ENCODE measurements around the gene CARS1.

The CARS1 gene

GRCh38 chr11:3037040-3037944 is 19.9 kb downstream of the CARS1 start:
- DNase-seq = peak in 1 of 2 experiments; percentile 46

GRCh38 chr11:3036419-3036818 is 20.8 kb downstream of the CARS1 start:
- DNase-seq = no peak

GRCh38 chr11:3035333-3035732 is 21.9 kb downstream of the CARS1 start:
- no peak for DNase-seq

- DNase-seq = no peak
These were observed 26.7 kb downstream of the CARS1 start for GRCh38 chr11:3030289-3031070.

GRCh38 chr11:3028813-3029212 is 28.4 kb downstream of the CARS1 start:
- no peak for DNase-seq

- DNase-seq = no peak
These were observed 30.4 kb downstream of the CARS1 start for GRCh38 chr11:3026803-3027202.

- DNase-seq = no peak
These were observed 34.2 kb downstream of the CARS1 start for GRCh38 chr11:3022982-3023381.

GRCh38 chr11:3022300-3022967 is 34.8 kb downstream of the CARS1 start:
- no peak for DNase-seq

GRCh38 chr11:3021125-3021524 is 36.1 kb downstream of the CARS1 start:
- no peak for DNase-seq

GRCh38 chr11:3020011-3020410 is 37.2 kb downstream of the CARS1 start:
- no peak for DNase-seq

- no peak for DNase-seq
These were observed 38.6 kb downstream of the CARS1 start for GRCh38 chr11:3018596-3018995.

GRCh38 chr11:3016861-3017260 is 40.4 kb downstream of the CARS1 start:
- DNase-seq = no peak

- DNase-seq = no peak
These were observed 41.4 kb downstream of the CARS1 start for GRCh38 chr11:3015796-3016195.

- no peak for DNase-seq
These were observed 42.3 kb downstream of the CARS1 start for GRCh38 chr11:3014943-3015342.

- DNase-seq = no peak
These were observed 42.9 kb downstream of the CARS1 start for GRCh38 chr11:3014057-3014938.

- no peak for DNase-seq
These were observed 45.0 kb downstream of the CARS1 start for GRCh38 chr11:3011891-3012885.

GRCh38 chr11:3010521-3011275 is 46.5 kb downstream of the CARS1 start:
- no peak for DNase-seq

- no peak for DNase-seq
These were observed 47.2 kb downstream of the CARS1 start for GRCh38 chr11:3010004-3010403.

GRCh38 chr11:3009481-3009880 is 47.7 kb downstream of the CARS1 start:
- DNase-seq = no peak

- DNase-seq = no peak
These were observed 48.4 kb downstream of the CARS1 start for GRCh38 chr11:3008746-3009336.

Data from NCI-H187 (cell line).